Pancreas (tissue), 10 donors: ENCODE data around the gene PARK7. TPM values are rescaled to one million over a fixed set of nuclear protein-coding genes. Genes with fewer than 3 reads are reported as not detected.
"Not testable (repeated sequence)": the region's sequence is repeated elsewhere in the genome, so short reads cannot be mapped to it uniquely, and the experiment has no call there.

ENCODE experiments used
- ATAC-seq, 4 donors: fragments of 200-7000 bp; cut with Tn5 transposase; one replicate each; pipeline versions ENCODE4 v1.8.0 to v1.9.1; 2020; ENCODE audit warnings: mild to moderate bottlenecking in 4 of 4, moderate library complexity in 4 of 4
- DNase-seq, 6 donors: peaks; one replicate each; pipeline ENCODE4 v3.0.0-alpha.2; 2020
- FAIRE-seq: peaks from 2 replicates; lab custom pipeline; 2012; peaks lifted over from hg19 to GRCh38; lab: Jason Lieb, UNC
- H3K27ac ChIP-seq, 4 donors: fragments of 200-600 bp; sonication (generic); 1 replicate in 3 of 4; 2 replicates in 1 of 4; pipeline versions ENCODE4 v1.5.0 to v1.8.0; 2020
- H3K27me3 ChIP-seq, 4 donors: fragments of 200-600 bp; one replicate each; pipeline ENCODE4 v1.8.0; 2021
- H3K36me3 ChIP-seq, 3 donors: fragments of 200-600 bp; sonication (generic) in 1 of 3; one replicate each; pipeline versions ENCODE4 v1.5.0 to v1.8.0; 2020 to 2021
- H3K4me1 ChIP-seq, 3 donors: fragments of 200-600 bp; one replicate each; pipeline ENCODE4 v1.8.0; 2021
- H3K4me3 ChIP-seq, 4 donors: fragments of 200-600 bp; sonication (generic) in 2 of 4; one replicate each; pipeline versions ENCODE4 v1.5.0 to v1.8.0; 2020 to 2021
- H3K9me3 ChIP-seq, 4 donors: fragments of 200-600 bp; one replicate each; pipeline ENCODE4 v1.8.0; 2021
- CTCF ChIP-seq, 4 donors: fragments of 200-600 bp; sonication (generic) in 3 of 4; IDR thresholded peaks; one replicate each; pipeline versions ENCODE4 v1.5.0 to v1.8.0; 2021; ENCODE audit warnings: antibody characterized with exemption in 4 of 4
- WGBS, 2 donors: extraction: QIAGEN DNeasy Blood & Tissue Kit; methylation state at CpG; one replicate each; pipeline ENCODE4 v1.1.7; 2013; 5-methylcytosine and 5-hydroxymethylcytosine counted together
- intact Hi-C, 3 donors: fragments of 100-400 bp; cut with DNase I; formaldehyde crosslinking; loops; one replicate each; pipeline versions ENCODE4 v1.11.1 to v1.14.2; 2022
- polyA plus RNA-seq, 2 donors: library from polyadenylated mRNA; stranded (reverse); fragments of 200-250 nt; gene quantifications; one replicate each; pipeline ENCODE4 v1.2.3, GENCODE V29; 2013
- total RNA-seq, 6 donors: library from RNA; stranded (reverse); fragmentation: NEBNext Ultra II Directional in 4 of 6; extraction: Animal tissue kit (Norgen Biotek cat#: 25700) in 4 of 6; gene quantifications; one replicate each; pipeline versions ENCODE4 v1.2.1 to v1.2.4, GENCODE V29; 2021 to 2023
- donor health status: healthy with polysubstance abuse.
- donor health status: DM: no; HTN: no; CAD: no; lungs with moderate emphysema.
- donor health status: DM: no; HTN: no; CAD: no.
- donor health status: control.
- donor health status: control.
- donor health status: Bipolar disorder and iron deficiency.
- donor health status: DM: yes; HTN: yes; CAD: no.
- donor health status: DM: no; HTN: no; CAD: no.
- donor health status: DM: no; HTN: no; CAD: no.
- donor health status: DM: yes; HTN: yes; CAD: no.

Gene PARK7
- total and polyA plus RNA-seq, 8 donors = 99.8 to 176 (median 137) TPM

- no peaks in the 10 kb centered on the region for H3K27me3 ChIP-seq
- no peak for ATAC-seq
- no peaks in the 10 kb centered on the region for H3K9me3 ChIP-seq
- TF ChIP-seq CTCF (IDR thresholded peaks at IDR 0.05) = no peak
- no peak for DNase-seq
- peaks cover 0 to 28% (median 17%) of the 10 kb centered on the region in 3 donors for H3K36me3 ChIP-seq
- FAIRE-seq = no peak
- H3K27ac ChIP-seq = no peak overlapping the region
- H3K4me1 ChIP-seq = peaks cover 5 to 15% (median 6%) of the 10 kb centered on the region in 3 donors
- H3K4me3 ChIP-seq = peak overlapping the region in 2 of 4 donors; percentile 68 to 71
- 81 to 88% methylated on average over 11 of the region's 11 CpGs for WGBS, 2 donors
- intact Hi-C loops = no loop called here
Observed at GRCh38 chr1:7962636-7963377, 1.3 kb downstream of the PARK7 start.

GRCh38 chr1:7963378-7963730 is 1.8 kb downstream of the PARK7 start:
- H3K27ac ChIP-seq, H3K4me3 ChIP-seq, H3K9me3 ChIP-seq, H3K27me3 ChIP-seq, DNase-seq, ATAC-seq, intact Hi-C loops, FAIRE-seq: not testable (repeated sequence)
- Histone ChIP-seq H3K4me1 (peaks cover 5 to 15% (median 6%) of the 10 kb centered on the region in 3 donors), H3K36me3 (peaks cover 0 to 30% (median 17%) of the 10 kb centered on the region in 3 donors)
- 96 to 97% methylated on average over 12 of the region's 12 CpGs for WGBS, 2 donors

- H3K4me1 ChIP-seq = peaks cover 5 to 15% (median 6%) of the 10 kb centered on the region in 3 donors
- H3K27ac ChIP-seq, H3K27me3 ChIP-seq, H3K9me3 ChIP-seq, FAIRE-seq, ATAC-seq, DNase-seq, H3K4me3 ChIP-seq, intact Hi-C loops: not testable (repeated sequence)
- whole genome bisulfite sequencing, 2 donors = 83 to 87% methylated on average over 7 of the region's 7 CpGs
- peaks cover 0 to 35% (median 17%) of the 10 kb centered on the region in 3 donors for H3K36me3 ChIP-seq
Observed at GRCh38 chr1:7963841-7964240, 2.3 kb downstream of the PARK7 start.

- H3K27me3 ChIP-seq = no peaks in the 10 kb centered on the region
- ATAC-seq (no peak), FAIRE-seq (no peak), DNase-seq (no peak)
- WGBS, 2 donors = 54 to 65% methylated on average over 3 of the region's 3 CpGs
- TF ChIP-seq CTCF (IDR thresholded peaks at IDR 0.05) = no peak
- no peak overlapping the region for H3K4me3 ChIP-seq
- peaks cover 0 to 40% (median 17%) of the 10 kb centered on the region in 3 donors for H3K36me3 ChIP-seq
- H3K4me1 ChIP-seq = peaks cover 5 to 15% (median 6%) of the 10 kb centered on the region in 3 donors
- H3K27ac ChIP-seq = no peak overlapping the region
- no peaks in the 10 kb centered on the region for H3K9me3 ChIP-seq
- intact Hi-C loops = no loop called here
Observed at GRCh38 chr1:7964476-7964875, 3.0 kb downstream of the PARK7 start.

GRCh38 chr1:7967196-7967595 is 5.7 kb downstream of the PARK7 start:
- intact Hi-C loops = no loop called here
- no peak for ATAC-seq

More at GRCh38 chr1:7967196-7967595, 5.7 kb downstream of the PARK7 start:
- peaks cover 5 to 10% (median 6%) of the 10 kb centered on the region in 3 donors for H3K4me1 ChIP-seq
- no peak for FAIRE-seq
- H3K36me3 ChIP-seq = peaks cover 4 to 63% (median 35%) of the 10 kb centered on the region in 3 donors
- no peak overlapping the region for H3K27ac ChIP-seq
- TF ChIP-seq CTCF (IDR thresholded peaks at IDR 0.05) = no peak
- 44 to 60% methylated on average over 1 of the region's 1 CpG for WGBS, 2 donors
- H3K27me3 ChIP-seq = no peaks in the 10 kb centered on the region
- DNase-seq = no peak
- no peaks in the 10 kb centered on the region for H3K9me3 ChIP-seq
- no peak overlapping the region for H3K4me3 ChIP-seq
